MM.1S (cell line): ENCODE measurements around the gene DDX39A.
"Not testable (repeated sequence)": the region's sequence is repeated elsewhere in the genome, so short reads cannot be mapped to it uniquely, and the experiment has no call there.

Source experiments
- DNase-seq: peaks from one replicate; pipeline ENCODE4 v3.0.0-alpha.2; 2015
- H2AFZ ChIP-seq: fragments of 300-600 bp; sonication (generic); 2 replicates; pipeline ENCODE4 v1.6.0; 2016; ENCODE audit warnings: antibody characterized with exemption, low read length
- H3F3A ChIP-seq: fragments of 300-600 bp; sonication (generic); 2 replicates; pipeline ENCODE4 v1.6.1; 2016; ENCODE audit warnings: mild to moderate bottlenecking, antibody characterized with exemption, low read length, moderate library complexity, mixed read lengths; ENCODE audit not compliant: insufficient read depth
- H3K27ac ChIP-seq: fragments of 300-600 bp; sonication (generic); 2 replicates; pipeline ENCODE4 v1.5.1; 2016; ENCODE audit warnings: mild to moderate bottlenecking, low read length
- H3K27me3 ChIP-seq: fragments of 300-600 bp; sonication (generic); replicated peaks from 2 replicates; pipeline ENCODE4 v1.6.0; 2016; ENCODE audit warnings: low read length; ENCODE audit not compliant: insufficient read depth
- H3K36me3 ChIP-seq: fragments of 300-600 bp; sonication (generic); replicated peaks from 2 replicates; pipeline ENCODE4 v1.6.1; 2016; ENCODE audit warnings: mild to moderate bottlenecking, low read length, mixed read lengths; ENCODE audit not compliant: insufficient read depth
- H3K4me1 ChIP-seq: fragments of 300-600 bp; sonication (generic); 2 replicates; pipeline ENCODE4 v1.6.1; 2016; ENCODE audit warnings: low read length, mixed read lengths
- H3K4me2 ChIP-seq: fragments of 300-600 bp; sonication (generic); 2 replicates; pipeline ENCODE4 v1.6.0; 2016; ENCODE audit warnings: low read depth, low read length
- H3K4me3 ChIP-seq: fragments of 300-600 bp; sonication (generic); 2 replicates; pipeline ENCODE4 v1.5.1; 2016; ENCODE audit warnings: low read length, mixed read lengths
- H3K79me2 ChIP-seq: fragments of 300-600 bp; sonication (generic); 2 replicates; pipeline ENCODE4 v1.6.1; 2016; ENCODE audit warnings: mixed run types, low read length, mixed read lengths
- H3K9ac ChIP-seq: fragments of 300-600 bp; sonication (generic); 2 replicates; pipeline ENCODE4 v1.6.1; 2016; ENCODE audit warnings: low read length, mixed read lengths
- H3K9me2 ChIP-seq: fragments of 300-600 bp; sonication (generic); replicated peaks from 2 replicates; pipeline ENCODE4 v1.6.1; 2016; ENCODE audit warnings: mild to moderate bottlenecking, low read length, mixed read lengths; ENCODE audit not compliant: insufficient read depth
- H3K9me3 ChIP-seq: fragments of 300-600 bp; sonication (generic); replicated peaks from 2 replicates; pipeline ENCODE4 v1.6.1; 2016; ENCODE audit warnings: mild to moderate bottlenecking, low read length, mixed read lengths; ENCODE audit not compliant: insufficient read depth
- H4K20me1 ChIP-seq: fragments of 300-600 bp; sonication (generic); 2 replicates; pipeline ENCODE4 v1.6.1; 2016; ENCODE audit warnings: mild to moderate bottlenecking, low read length, moderate library complexity, mixed read lengths; ENCODE audit not compliant: insufficient read depth
- CTCF ChIP-seq: fragments of 300-600 bp; sonication (generic); IDR thresholded peaks from 2 replicates; pipeline ENCODE4 v1.5.1; 2016; ENCODE audit warnings: antibody characterized with exemption, low read length, mixed read lengths
- EZH2 ChIP-seq: fragments of 300-600 bp; sonication (generic); optimal IDR thresholded peaks from 2 replicates; pipeline ENCODE3; 2017; ENCODE audit warnings: low read depth, mild to moderate bottlenecking, antibody characterized with exemption, low read length, mixed read lengths
- EZH2phosphoT487 ChIP-seq: fragments of 300-600 bp; sonication (generic); IDR thresholded peaks from 2 replicates; pipeline ENCODE4 v1.6.1; 2018; ENCODE audit warnings: antibody characterized with exemption, low read length

Gene DDX39A

GRCh38 chr19:14400951-14401431 is 18.1 kb downstream of the DDX39A start:
- H2AFZ ChIP-seq, result no peak overlapping the region
- H3K4me1 ChIP-seq, result no peaks in the 10 kb centered on the region
- no peaks in the 10 kb centered on the region for H3F3A ChIP-seq
- no peak for TF ChIP-seq CTCF
- no peak for TF ChIP-seq EZH2phosphoT487
- TF ChIP-seq EZH2, result no peak
- peaks cover 10% of the 10 kb centered on the region; the same call in 1 of the 2 replicates for H3K27me3 ChIP-seq
- H3K4me3 ChIP-seq, result no peak overlapping the region
- H4K20me1 ChIP-seq, result no peaks in the 10 kb centered on the region
- DNase-seq, result no peak
- no peaks in the 10 kb centered on the region for H3K36me3 ChIP-seq
- no peaks in the 10 kb centered on the region for H3K79me2 ChIP-seq
- no peak overlapping the region for H3K27ac ChIP-seq
- H3K9me3 ChIP-seq, result no peaks in the 10 kb centered on the region
- no peaks in the 10 kb centered on the region for H3K9me2 ChIP-seq
- H3K4me2 ChIP-seq, result no peak overlapping the region
- H3K9ac ChIP-seq, result no peak overlapping the region

GRCh38 chr19:14397168-14397567 is 22.0 kb downstream of the DDX39A start:
- not testable (repeated sequence) for H3K9me3 ChIP-seq, H3K9me2 ChIP-seq, H4K20me1 ChIP-seq, H3K4me1 ChIP-seq, H3K4me3 ChIP-seq, DNase-seq, H3K4me2 ChIP-seq, H3F3A ChIP-seq, H2AFZ ChIP-seq, H3K36me3 ChIP-seq, H3K9ac ChIP-seq, H3K79me2 ChIP-seq, H3K27ac ChIP-seq
- H3K27me3 ChIP-seq, result peaks cover 46% of the 10 kb centered on the region

- not testable (repeated sequence) for H2AFZ ChIP-seq, H3F3A ChIP-seq, H3K36me3 ChIP-seq, H3K4me2 ChIP-seq, H4K20me1 ChIP-seq, H3K9me2 ChIP-seq, DNase-seq, H3K9me3 ChIP-seq, H3K4me1 ChIP-seq, H3K27ac ChIP-seq, H3K9ac ChIP-seq, H3K4me3 ChIP-seq, H3K79me2 ChIP-seq
- peaks cover 49% of the 10 kb centered on the region for H3K27me3 ChIP-seq
Observed at GRCh38 chr19:14396730-14397129, 22.4 kb downstream of the DDX39A start.

GRCh38 chr19:14395710-14396336 is 23.3 kb downstream of the DDX39A start:
- Histone ChIP-seq H4K20me1 (no peaks in the 10 kb centered on the region), H3K9me3 (no peaks in the 10 kb centered on the region), H3K4me1 (no peaks in the 10 kb centered on the region), H3K4me3 (no peak overlapping the region), H3F3A (no peaks in the 10 kb centered on the region), H3K27ac (no peak overlapping the region), H3K9ac (no peak overlapping the region), H3K9me2 (no peaks in the 10 kb centered on the region), H3K27me3 (peaks cover 48% of the 10 kb centered on the region), H3K36me3 (no peaks in the 10 kb centered on the region), H3K4me2 (no peak overlapping the region), H2AFZ (no peak overlapping the region), H3K79me2 (no peaks in the 10 kb centered on the region)
- no peak for DNase-seq
- TF ChIP-seq EZH2, result no peak
- no peak for TF ChIP-seq EZH2phosphoT487
- TF ChIP-seq CTCF, result no peak
